DOHH2 (cell line): ENCODE results near the gene CDK17.

Source experiments
- CTCF ChIP-seq: fragments of 200-600 bp; sonication (generic); IDR thresholded peaks from one replicate; pipeline ENCODE4 v1.5.1; 2014; ENCODE audit warnings: antibody characterized with exemption, mild to moderate bottlenecking, low read depth, low read length; ENCODE audit not compliant: poor library complexity, severe bottlenecking
- EZH2phosphoT487 ChIP-seq: fragments of 200-600 bp; sonication (generic); IDR thresholded peaks from 2 replicates; pipeline ENCODE4 v1.6.1; 2017; ENCODE audit warnings: borderline replicate concordance, mild to moderate bottlenecking, antibody characterized with exemption, low read length, moderate library complexity, mixed read lengths

GRCh38 chr12:96293093-96293492 is 107.1 kb downstream of the CDK17 start:
- TF ChIP-seq CTCF (no peak), EZH2phosphoT487 (no peak)
